HUES64 (cell line): Measurements from ENCODE around the gene SLC39A11.

Source experiments
- H3K27ac ChIP-seq: 2 replicates; pipeline ENCODE4 v1.7.0; 2013; ENCODE audit warnings: low read depth, low read length, inconsistent platforms
- H3K27me3 ChIP-seq: 2 replicates; pipeline ENCODE4 v1.6.1; 2013; ENCODE audit warnings: mild to moderate bottlenecking, low read length; ENCODE audit not compliant: insufficient read depth
- H3K36me3 ChIP-seq: 2 replicates; pipeline ENCODE4 v1.6.1; 2013; ENCODE audit warnings: mild to moderate bottlenecking, low read length; ENCODE audit not compliant: insufficient read depth
- H3K4me1 ChIP-seq: 2 replicates; pipeline ENCODE4 v1.6.1; 2013; ENCODE audit warnings: mild to moderate bottlenecking, low read length, moderate library complexity; ENCODE audit not compliant: insufficient read depth
- H3K4me3 ChIP-seq: 2 replicates; pipeline ENCODE4 v1.5.1; 2013; ENCODE audit warnings: mild to moderate bottlenecking, low read length, moderate library complexity
- H3K9ac ChIP-seq: 2 replicates; pipeline ENCODE4 v1.6.1; 2013; ENCODE audit warnings: mild to moderate bottlenecking, low read depth, low read length
- H3K9me3 ChIP-seq: 2 replicates; pipeline ENCODE4 v1.6.1; 2013; ENCODE audit warnings: low read depth, low read length; ENCODE audit not compliant: insufficient read depth
- WGBS: fragments of 150-250, 120-280 bp; methylation state at CpG from one replicate; pipeline ENCODE4 v1.1.7; 2013; ENCODE audit warnings: missing lambda C conversion rate; 5-methylcytosine and 5-hydroxymethylcytosine counted together

The SLC39A11 gene

GRCh38 chr17:72705905-72706395 is 386.5 kb downstream of the SLC39A11 start:
- Histone ChIP-seq H3K9me3 (peaks cover 1% of the 10 kb centered on the region; the same call in 1 of the 2 replicates), H3K4me1 (no peaks in the 10 kb centered on the region), H3K36me3 (no peaks in the 10 kb centered on the region), H3K27ac (no peak overlapping the region), H3K9ac (no peak overlapping the region), H3K4me3 (no peak overlapping the region), H3K27me3 (no peaks in the 10 kb centered on the region)
- WGBS: 93% methylated on average over 5 of the region's 5 CpGs

GRCh38 chr17:72702998-72703397 is 389.5 kb downstream of the SLC39A11 start:
- Histone ChIP-seq H3K27ac (no peak overlapping the region), H3K27me3 (no peaks in the 10 kb centered on the region), H3K4me3 (no peak overlapping the region), H3K36me3 (no peaks in the 10 kb centered on the region), H3K9me3 (no peaks in the 10 kb centered on the region), H3K9ac (no peak overlapping the region), H3K4me1 (no peaks in the 10 kb centered on the region)
- 94% methylated on average over 3 of the region's 4 CpGs for whole genome bisulfite sequencing

GRCh38 chr17:72702136-72702735 is 390.3 kb downstream of the SLC39A11 start:
- H3K4me3 ChIP-seq: no peak overlapping the region
- H3K4me1 ChIP-seq: no peaks in the 10 kb centered on the region
- H3K9me3 ChIP-seq: no peaks in the 10 kb centered on the region
- WGBS: 94% methylated on average over 6 of the region's 6 CpGs
- no peaks in the 10 kb centered on the region for H3K36me3 ChIP-seq
- no peak overlapping the region for H3K9ac ChIP-seq
- no peaks in the 10 kb centered on the region for H3K27me3 ChIP-seq
- H3K27ac ChIP-seq: no peak overlapping the region

GRCh38 chr17:72700226-72700625 is 392.3 kb downstream of the SLC39A11 start:
- H3K9me3 ChIP-seq: no peaks in the 10 kb centered on the region
- no peaks in the 10 kb centered on the region for H3K4me1 ChIP-seq
- H3K4me3 ChIP-seq: no peak overlapping the region
- no peak overlapping the region for H3K27ac ChIP-seq
- WGBS: over 99% methylated on average over 3 of the region's 3 CpGs
- H3K36me3 ChIP-seq: no peaks in the 10 kb centered on the region
- H3K27me3 ChIP-seq: no peaks in the 10 kb centered on the region
- no peak overlapping the region for H3K9ac ChIP-seq

GRCh38 chr17:72699545-72699944 is 392.9 kb downstream of the SLC39A11 start:
- Histone ChIP-seq H3K9ac (no peak overlapping the region), H3K36me3 (no peaks in the 10 kb centered on the region), H3K27ac (no peak overlapping the region), H3K4me1 (no peaks in the 10 kb centered on the region), H3K4me3 (no peak overlapping the region), H3K9me3 (no peaks in the 10 kb centered on the region), H3K27me3 (no peaks in the 10 kb centered on the region)
- WGBS: 94% methylated on average over 4 of the region's 4 CpGs

GRCh38 chr17:72697602-72698146 is 394.8 kb downstream of the SLC39A11 start:
- Histone ChIP-seq H3K36me3 (no peaks in the 10 kb centered on the region), H3K4me1 (no peaks in the 10 kb centered on the region), H3K9ac (no peak overlapping the region), H3K27me3 (no peaks in the 10 kb centered on the region), H3K4me3 (no peak overlapping the region), H3K27ac (no peak overlapping the region), H3K9me3 (no peaks in the 10 kb centered on the region)
- WGBS: 87% methylated on average over 9 of the region's 9 CpGs

GRCh38 chr17:72696721-72697120 is 395.8 kb downstream of the SLC39A11 start:
- Histone ChIP-seq H3K27me3 (no peaks in the 10 kb centered on the region), H3K27ac (no peak overlapping the region), H3K9ac (no peak overlapping the region), H3K4me3 (no peak overlapping the region), H3K9me3 (no peaks in the 10 kb centered on the region), H3K36me3 (no peaks in the 10 kb centered on the region), H3K4me1 (no peaks in the 10 kb centered on the region)
- 95% methylated on average over 8 of the region's 8 CpGs for WGBS

GRCh38 chr17:72696156-72696555 is 396.3 kb downstream of the SLC39A11 start:
- WGBS: 95% methylated on average over 9 of the region's 9 CpGs
- Histone ChIP-seq H3K9me3 (no peaks in the 10 kb centered on the region), H3K27me3 (no peaks in the 10 kb centered on the region), H3K9ac (no peak overlapping the region), H3K36me3 (no peaks in the 10 kb centered on the region), H3K4me3 (no peak overlapping the region), H3K4me1 (no peaks in the 10 kb centered on the region), H3K27ac (no peak overlapping the region)

GRCh38 chr17:72693956-72694355 is 398.5 kb downstream of the SLC39A11 start:
- H3K27ac ChIP-seq: no peak overlapping the region

GRCh38 chr17:72693151-72693878 is 399.2 kb downstream of the SLC39A11 start:
- WGBS: 95% methylated on average over 15 of the region's 15 CpGs
- no peak overlapping the region for H3K27ac ChIP-seq

More at GRCh38 chr17:72693956-72694355, 398.5 kb downstream of the SLC39A11 start:
- H3K27me3 ChIP-seq: no peaks in the 10 kb centered on the region
- no peak overlapping the region for H3K9ac ChIP-seq
- H3K36me3 ChIP-seq: no peaks in the 10 kb centered on the region
- 94% methylated on average over 4 of the region's 4 CpGs for WGBS
- no peak overlapping the region for H3K4me3 ChIP-seq
- no peaks in the 10 kb centered on the region for H3K9me3 ChIP-seq
- H3K4me1 ChIP-seq: no peaks in the 10 kb centered on the region

GRCh38 chr17:72692676-72693075 is 399.8 kb downstream of the SLC39A11 start:
- no peak overlapping the region for H3K4me3 ChIP-seq
- H3K36me3 ChIP-seq: no peaks in the 10 kb centered on the region
- H3K9me3 ChIP-seq: no peaks in the 10 kb centered on the region
- H3K27me3 ChIP-seq: no peaks in the 10 kb centered on the region
- H3K9ac ChIP-seq: no peak overlapping the region
- no peaks in the 10 kb centered on the region for H3K4me1 ChIP-seq
- WGBS: 92% methylated on average over 2 of the region's 2 CpGs
- H3K27ac ChIP-seq: no peak overlapping the region

More at GRCh38 chr17:72693151-72693878, 399.2 kb downstream of the SLC39A11 start:
- Histone ChIP-seq H3K9ac (no peak overlapping the region), H3K27me3 (no peaks in the 10 kb centered on the region), H3K4me3 (no peak overlapping the region), H3K9me3 (no peaks in the 10 kb centered on the region), H3K36me3 (no peaks in the 10 kb centered on the region), H3K4me1 (no peaks in the 10 kb centered on the region)
